Stimulated activated effector memory CD8-positive, alpha-beta T cell treated with anti-CD3 and anti-CD28 coated beads, Interleukin-12 subunit alpha, Interleukin-12 subunit beta, amount 100 ng/mL, for 72 hours (primary cell): Measurements from ENCODE around the gene LUZP2.
"Not testable (repeated sequence)": the region's sequence is repeated elsewhere in the genome, so short reads cannot be mapped to it uniquely, and the experiment has no call there.

Experiments used
- ATAC-seq: fragments of 150-1000 bp; cut with Tn5 transposase; 2 replicates; pipeline ENCODE4 v1.10.0; 2021
- DNase-seq, 2 donors: peaks; one replicate each; pipeline ENCODE4 v3.0.0; 2021 to 2022; ENCODE audit warnings: low spot score in 2 of 2
- H3K27ac Mint-ChIP-seq: one replicate; pipeline ENCODE4 v1.8.0; 2022; ENCODE audit warnings: mild to moderate bottlenecking, mixed read lengths
- H3K36me3 Mint-ChIP-seq: one replicate; pipeline ENCODE4 v1.8.0; 2022; ENCODE audit warnings: mild to moderate bottlenecking, mixed read lengths
- H3K4me1 Mint-ChIP-seq: one replicate; pipeline ENCODE4 v1.8.0; 2022; ENCODE audit warnings: mixed read lengths
- H3K4me3 Mint-ChIP-seq: one replicate; pipeline ENCODE4 v1.8.0; 2022; ENCODE audit warnings: mild to moderate bottlenecking, mixed read lengths
- H3K9me3 Mint-ChIP-seq: one replicate; pipeline ENCODE4 v1.8.0; 2022; ENCODE audit warnings: mixed read lengths

Gene LUZP2

GRCh38 chr11:24900514-24900913 lies 403.7 kb downstream of the LUZP2 start:
- Mint-ChIP-seq H3K9me3 (peaks cover 3% of the 10 kb centered on the region), H3K4me1 (no peaks in the 10 kb centered on the region), H3K4me3 (no peak overlapping the region), H3K27ac (no peak overlapping the region), H3K36me3 (no peaks in the 10 kb centered on the region)
- ATAC-seq (no peak), DNase-seq (no peak)

GRCh38 chr11:24900960-24901549 lies 404.2 kb downstream of the LUZP2 start:
- no peaks in the 10 kb centered on the region for H3K4me1 Mint-ChIP-seq
- H3K27ac Mint-ChIP-seq: no peak overlapping the region
- no peak overlapping the region for H3K4me3 Mint-ChIP-seq

GRCh38 chr11:24903555-24903954 lies 406.7 kb downstream of the LUZP2 start:
- Mint-ChIP-seq H3K27ac (no peak overlapping the region), H3K4me3 (no peak overlapping the region), H3K9me3 (peaks cover 4% of the 10 kb centered on the region), H3K36me3 (no peaks in the 10 kb centered on the region), H3K4me1 (no peaks in the 10 kb centered on the region)
- ATAC-seq (no peak), DNase-seq (no peak)

More at GRCh38 chr11:24900960-24901549, 404.2 kb downstream of the LUZP2 start:
- no peak for DNase-seq
- no peaks in the 10 kb centered on the region for H3K36me3 Mint-ChIP-seq
- peaks cover 5% of the 10 kb centered on the region for H3K9me3 Mint-ChIP-seq
- no peak for ATAC-seq

GRCh38 chr11:24925091-24925490 lies 428.2 kb downstream of the LUZP2 start:
- H3K4me1 Mint-ChIP-seq: no peaks in the 10 kb centered on the region
- no peak overlapping the region for H3K27ac Mint-ChIP-seq
- H3K4me3 Mint-ChIP-seq: no peak overlapping the region
- H3K36me3 Mint-ChIP-seq: no peaks in the 10 kb centered on the region
- peaks cover 5% of the 10 kb centered on the region for H3K9me3 Mint-ChIP-seq
- no peak for DNase-seq
- ATAC-seq: no peak

- no peaks in the 10 kb centered on the region for H3K36me3 Mint-ChIP-seq
- peaks cover 9% of the 10 kb centered on the region for H3K9me3 Mint-ChIP-seq
- no peak for DNase-seq
- no peak for ATAC-seq
- H3K4me3 Mint-ChIP-seq: no peak overlapping the region
- H3K4me1 Mint-ChIP-seq: no peaks in the 10 kb centered on the region
- no peak overlapping the region for H3K27ac Mint-ChIP-seq
These were observed 435.5 kb downstream of the LUZP2 start for GRCh38 chr11:24932110-24933000.

GRCh38 chr11:24934733-24935439 lies 438.0 kb downstream of the LUZP2 start:
- no peak for ATAC-seq
- DNase-seq: no peak
- Mint-ChIP-seq H3K9me3 (peaks cover 9% of the 10 kb centered on the region), H3K4me3 (no peak overlapping the region), H3K27ac (no peak overlapping the region), H3K36me3 (no peaks in the 10 kb centered on the region), H3K4me1 (no peaks in the 10 kb centered on the region)

- H3K4me1 Mint-ChIP-seq: no peaks in the 10 kb centered on the region
- DNase-seq (no peak), ATAC-seq (no peak)
- no peaks in the 10 kb centered on the region for H3K36me3 Mint-ChIP-seq
- H3K4me3 Mint-ChIP-seq: no peak overlapping the region
- H3K27ac Mint-ChIP-seq: no peak overlapping the region
- H3K9me3 Mint-ChIP-seq: peaks cover 16% of the 10 kb centered on the region
These were observed 448.0 kb downstream of the LUZP2 start for GRCh38 chr11:24944891-24945290.

GRCh38 chr11:24949406-24949805 lies 452.6 kb downstream of the LUZP2 start:
- ATAC-seq (no peak), DNase-seq (no peak)
- Mint-ChIP-seq H3K4me1 (no peaks in the 10 kb centered on the region), H3K36me3 (no peaks in the 10 kb centered on the region), H3K27ac (no peak overlapping the region), H3K4me3 (no peak overlapping the region), H3K9me3 (peaks cover 17% of the 10 kb centered on the region)

- no peak for ATAC-seq
- Mint-ChIP-seq H3K4me1 (no peaks in the 10 kb centered on the region), H3K36me3 (no peaks in the 10 kb centered on the region), H3K4me3 (no peak overlapping the region), H3K9me3 (peaks cover 12% of the 10 kb centered on the region), H3K27ac (no peak overlapping the region)
- no peak for DNase-seq
These were observed 467.0 kb downstream of the LUZP2 start for GRCh38 chr11:24963852-24964251.

GRCh38 chr11:24965748-24966147 lies 468.9 kb downstream of the LUZP2 start:
- ATAC-seq (no peak), DNase-seq (no peak)
- Mint-ChIP-seq H3K27ac (no peak overlapping the region), H3K36me3 (no peaks in the 10 kb centered on the region), H3K9me3 (peaks cover 16% of the 10 kb centered on the region), H3K4me3 (no peak overlapping the region), H3K4me1 (no peaks in the 10 kb centered on the region)

GRCh38 chr11:24993903-24994302 lies 497.1 kb downstream of the LUZP2 start:
- H3K4me3 Mint-ChIP-seq, H3K4me1 Mint-ChIP-seq, ATAC-seq, H3K9me3 Mint-ChIP-seq, H3K27ac Mint-ChIP-seq, H3K36me3 Mint-ChIP-seq, DNase-seq: not testable (repeated sequence)

GRCh38 chr11:24999929-25000328 lies 503.1 kb downstream of the LUZP2 start:
- H3K4me3 Mint-ChIP-seq, DNase-seq, H3K4me1 Mint-ChIP-seq, H3K27ac Mint-ChIP-seq, H3K36me3 Mint-ChIP-seq, ATAC-seq: not testable (repeated sequence)
- H3K9me3 Mint-ChIP-seq: peaks cover 16% of the 10 kb centered on the region

GRCh38 chr11:25037431-25037830 lies 540.6 kb downstream of the LUZP2 start:
- Mint-ChIP-seq H3K9me3 (peaks cover 8% of the 10 kb centered on the region), H3K27ac (no peak overlapping the region), H3K4me1 (no peaks in the 10 kb centered on the region), H3K4me3 (no peak overlapping the region), H3K36me3 (no peaks in the 10 kb centered on the region)
- no peak for DNase-seq
- no peak for ATAC-seq

GRCh38 chr11:25038131-25038530 lies 541.3 kb downstream of the LUZP2 start:
- ATAC-seq (no peak), DNase-seq (no peak)
- Mint-ChIP-seq H3K36me3 (no peaks in the 10 kb centered on the region), H3K4me3 (no peak overlapping the region), H3K27ac (no peak overlapping the region), H3K4me1 (no peaks in the 10 kb centered on the region), H3K9me3 (peaks cover 8% of the 10 kb centered on the region)

GRCh38 chr11:25039165-25039564 lies 542.3 kb downstream of the LUZP2 start:
- H3K4me3 Mint-ChIP-seq: no peak overlapping the region
- ATAC-seq (no peak), DNase-seq (no peak)
- no peaks in the 10 kb centered on the region for H3K36me3 Mint-ChIP-seq
- no peak overlapping the region for H3K27ac Mint-ChIP-seq
- peaks cover 8% of the 10 kb centered on the region for H3K9me3 Mint-ChIP-seq
- H3K4me1 Mint-ChIP-seq: no peaks in the 10 kb centered on the region
